Measurements from ENCODE around the gene RETREG1. TPM values are rescaled to one million over a fixed set of nuclear protein-coding genes. Genes with fewer than 3 reads are reported as not detected.

Gene RETREG1
- total RNA-seq, 1 experiment from 2014 or later: 3.4 TPM

- Histone ChIP-seq H3K23me2 (ENCODE audit: insufficient read length, low read depth, low read length, poor library complexity, severe bottlenecking) (no peaks in the 10 kb centered on the region), H3K23ac (ENCODE audit: insufficient read length, low read depth, low read length) (no peak overlapping the region), H2BK20ac (ENCODE audit: low read depth, low read length, poor library complexity, severe bottlenecking) (no peak overlapping the region), H4K20me1 (ENCODE audit: control insufficient read depth, insufficient read depth, insufficient read length) (no peaks in the 10 kb centered on the region), H3K79me1 (ENCODE audit: insufficient read depth, low read depth, low read length, poor library complexity, severe bottlenecking) (no peaks in the 10 kb centered on the region), H3K14ac (ENCODE audit: insufficient read depth, low read length) (no peak overlapping the region), H3K18ac (ENCODE audit: insufficient read length, low read depth, low read length) (no peak overlapping the region), H2BK12ac (ENCODE audit: insufficient read length, low read depth, low read length) (no peak overlapping the region), H2AFZ (ENCODE audit: low read length) (no peak overlapping the region), H3K9ac (ENCODE audit: extremely low read depth, insufficient read length, low read length) (no peak overlapping the region), H2BK120ac (ENCODE audit: low read depth, low read length, poor library complexity, severe bottlenecking) (no peak overlapping the region), H4K5ac (ENCODE audit: insufficient read length, low read depth, low read length) (no peak overlapping the region), H3K4me2 (ENCODE audit: insufficient read depth, insufficient read length, low read length) (no peak overlapping the region), H3K27me3 (ENCODE audit: insufficient read depth, low read length) (no peaks in the 10 kb centered on the region), H3K56ac (ENCODE audit: insufficient read length, low read depth, low read length) (no peak overlapping the region), H4K8ac (replicated peaks; ENCODE audit: insufficient read length, low read depth, low read length) (no peak overlapping the region), H2BK15ac (ENCODE audit: low read depth, low read length) (no peak overlapping the region), H3K9me3 (ENCODE audit: control insufficient read depth, low read depth, low read length) (no peaks in the 10 kb centered on the region), H3K4ac (ENCODE audit: low read depth, low read length) (no peak overlapping the region), H3K79me2 (ENCODE audit: insufficient read depth, low read length) (no peaks in the 10 kb centered on the region), H3K27ac (ENCODE audit: insufficient read length, low read depth, low read length) (no peak overlapping the region), H3T11ph (ENCODE audit: low read length) (no peak overlapping the region), H4K91ac (ENCODE audit: insufficient read length, low read depth, low read length) (no peak overlapping the region), H2AK5ac (ENCODE audit: insufficient read length, low read length) (no peak overlapping the region), H3K4me1 (ENCODE audit: insufficient read depth, low read length) (no peaks in the 10 kb centered on the region; the same call in 1 of the 2 replicates), H2BK5ac (ENCODE audit: insufficient read length, low read length) (no peak overlapping the region)
- no CpG with 5 or more reads among the region's 3 CpGs for WGBS (ENCODE audit: extremely low coverage, insufficient read length, low lambda C conversion rate)
- no peaks in the 10 kb centered on the region for H3K27me3 Mint-ChIP-seq (ENCODE audit: low read depth)
- no peaks in the 10 kb centered on the region for H3K9me3 Mint-ChIP-seq
- H3K36me3 Mint-ChIP-seq (ENCODE audit: insufficient read depth in 1 of 3, low read depth in 3 of 3): no peaks in the 10 kb centered on the region
- H3K4me3 Mint-ChIP-seq: no peak overlapping the region
- TF ChIP-seq CTCF (conservative IDR thresholded peaks at IDR 0.05): no peak
- DNase-seq: no peak
- no peak overlapping the region; a peak in 1 of 7 replicates for H3K27ac Mint-ChIP-seq
- H3K4me1 Mint-ChIP-seq: peaks cover 17 to 20% of the 10 kb centered on the region in 2 experiments
Observed at GRCh38 chr5:16561660-16562059, 55.1 kb downstream of the RETREG1 start.
